Measurements from ENCODE around the gene GAS7. TPM values are rescaled to one million over a fixed set of nuclear protein-coding genes. Genes with fewer than 3 reads are reported as not detected.

Gene GAS7
- polyA plus RNA-seq (ENCODE audit: insufficient read length in 4 of 4): 10 to 100 TPM; 14.1 to 55.7 (median 22.5) TPM

DNA sequence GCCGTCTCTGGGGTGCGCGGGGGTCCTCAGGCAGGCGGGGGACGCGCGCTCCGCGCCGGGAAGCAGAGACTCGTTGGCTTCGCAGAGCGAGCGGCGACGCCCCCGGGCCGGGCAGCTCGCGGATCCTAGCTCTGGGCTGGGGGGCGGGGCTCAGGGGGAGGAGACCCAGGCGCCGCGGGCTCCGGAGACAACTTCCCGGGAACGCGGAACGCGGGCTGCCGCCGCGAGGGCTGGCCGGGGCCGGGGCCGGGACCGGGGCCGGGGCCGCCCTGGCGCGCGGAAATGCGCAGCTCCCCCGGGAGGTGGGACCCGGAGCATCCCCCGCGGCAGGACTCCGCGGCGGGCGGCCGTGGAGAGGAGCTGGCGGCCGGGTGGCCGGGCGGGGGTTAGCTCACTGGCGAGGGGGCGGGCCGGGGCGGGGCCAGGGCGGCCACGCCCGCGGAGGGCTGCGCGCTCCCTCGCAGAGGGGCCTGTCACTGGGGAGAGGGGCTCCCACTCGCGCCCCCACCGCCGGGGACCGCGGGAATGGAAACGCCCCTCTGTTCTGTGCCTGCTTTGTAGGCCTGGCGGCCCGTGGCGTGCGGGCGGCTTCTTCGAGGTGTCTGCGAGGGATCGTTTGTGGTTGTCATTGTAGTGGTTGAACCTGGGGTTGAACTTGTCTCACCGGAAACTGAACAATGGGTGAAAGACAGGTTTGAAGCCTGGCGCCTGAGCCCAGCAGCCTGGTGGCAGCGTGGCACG is at the start of gene GAS7:
TSS of gene GAS7 (minus strand) at position 98 of the 741 bp plus-strand sequence.
- DNase-seq (ENCODE audit: low read depth in 4 of 4, low spot score in 3 of 4): peak in 1 of 4 donors; percentile 48

DNA sequence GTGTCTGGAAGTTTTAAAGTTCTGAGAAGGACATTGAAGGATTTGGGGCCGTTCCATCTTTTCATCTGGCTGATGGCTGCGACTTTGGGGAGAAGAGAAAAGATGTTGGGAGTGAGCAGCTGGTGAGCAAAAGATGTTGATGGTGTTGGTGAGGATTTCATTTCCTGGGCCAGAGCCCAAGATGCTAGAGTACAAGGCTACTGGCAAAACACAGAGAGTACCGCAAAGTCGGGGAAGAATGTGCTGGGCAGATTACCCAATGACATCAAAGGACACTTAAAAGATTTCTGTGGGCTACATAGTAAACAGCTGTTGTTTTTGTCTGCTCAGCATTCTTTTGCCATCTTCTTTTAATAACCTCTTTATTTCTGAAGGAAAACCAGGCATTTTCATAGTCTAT is 49.4 kb upstream of the GAS7 start:
- no peak for DNase-seq (ENCODE audit: low read depth in 4 of 4, low spot score in 3 of 4)

DNA sequence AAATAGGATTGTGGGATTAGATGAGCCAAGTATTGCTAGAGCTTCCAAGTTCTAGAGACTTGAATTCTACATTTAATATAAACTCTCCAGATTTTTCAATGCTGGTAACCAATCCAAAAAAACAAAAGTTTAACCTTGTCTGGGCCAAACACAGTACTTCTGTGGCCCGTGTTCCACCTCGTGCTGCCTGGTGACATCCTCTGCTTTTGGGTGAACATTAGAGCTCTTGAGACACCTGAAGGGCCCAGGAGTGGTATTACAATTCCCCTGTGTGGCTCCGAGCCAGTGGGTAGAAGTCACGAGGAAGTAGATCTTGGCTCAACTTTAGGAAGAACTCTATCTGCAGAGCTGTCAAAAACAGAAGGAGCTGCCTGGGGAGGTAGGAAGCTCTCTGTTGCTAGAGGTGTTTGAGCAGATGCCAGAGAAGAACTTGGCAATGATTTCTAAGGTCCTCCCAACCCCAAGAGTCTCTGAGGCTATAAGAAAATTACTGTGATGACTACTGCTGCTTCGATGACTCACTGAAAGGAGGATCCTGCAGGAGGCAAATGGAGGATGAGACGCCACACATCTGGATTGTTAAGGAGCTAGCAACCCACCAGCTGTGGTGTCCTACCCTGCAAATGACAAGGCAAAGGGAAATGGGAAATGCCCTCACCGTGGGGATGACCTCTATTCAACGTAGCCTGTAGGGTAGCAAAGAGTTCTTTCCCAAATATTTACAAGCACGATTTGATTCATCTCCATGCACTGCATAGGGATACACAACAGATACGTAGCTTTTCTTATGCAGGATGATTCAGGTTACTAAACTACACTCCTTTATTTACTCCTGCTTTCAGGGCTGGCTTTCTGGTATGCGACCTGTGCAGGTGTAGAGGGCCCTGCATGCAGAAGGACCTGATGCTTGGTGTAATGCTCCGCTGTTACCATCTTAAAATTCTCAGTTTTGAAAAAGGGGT is 45.8 kb upstream of the GAS7 start:
- no peak for DNase-seq (ENCODE audit: low read depth in 4 of 4, low spot score in 3 of 4)

DNA sequence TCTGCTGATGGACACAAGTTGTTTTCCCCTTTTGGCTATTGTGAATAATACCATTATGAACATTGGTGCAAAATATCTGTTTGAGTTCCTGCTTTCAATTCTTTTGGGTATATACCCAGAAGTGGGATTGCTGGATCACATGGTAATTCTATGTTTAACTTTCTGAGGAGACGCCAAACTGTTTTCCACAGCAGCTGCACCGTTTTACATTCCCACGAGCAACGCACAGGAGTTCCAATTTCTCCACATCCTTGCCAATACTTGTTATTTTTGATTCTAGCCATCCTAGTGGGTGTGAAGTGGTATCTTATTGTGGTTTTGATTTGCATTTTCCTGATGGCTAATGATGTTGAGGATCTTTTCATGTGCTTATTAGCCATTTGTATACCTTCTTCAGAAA is 43.4 kb upstream of the GAS7 start:
- DNase-seq (ENCODE audit: low read depth in 4 of 4, low spot score in 3 of 4): no peak

DNA sequence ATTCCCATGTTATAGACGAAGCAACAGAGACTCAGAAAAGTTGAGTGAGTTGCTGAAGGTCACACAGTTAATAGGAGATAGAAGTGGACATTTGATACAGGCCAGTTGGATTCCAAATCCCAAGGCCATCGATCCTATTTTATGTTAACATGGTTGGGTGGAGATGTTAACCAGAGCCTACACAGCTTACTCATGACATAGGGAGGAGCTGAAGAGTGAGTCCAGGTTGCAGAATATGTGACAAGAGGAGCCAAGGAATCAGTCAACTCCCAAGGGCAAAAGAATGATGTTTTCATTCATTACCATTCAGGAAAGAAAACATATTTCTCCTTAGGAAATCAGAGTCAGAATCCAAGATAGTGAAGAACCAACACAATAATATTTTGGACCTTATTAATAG is 40.3 kb upstream of the GAS7 start:
- no peak for DNase-seq (ENCODE audit: low read depth in 4 of 4, low spot score in 3 of 4)

DNA sequence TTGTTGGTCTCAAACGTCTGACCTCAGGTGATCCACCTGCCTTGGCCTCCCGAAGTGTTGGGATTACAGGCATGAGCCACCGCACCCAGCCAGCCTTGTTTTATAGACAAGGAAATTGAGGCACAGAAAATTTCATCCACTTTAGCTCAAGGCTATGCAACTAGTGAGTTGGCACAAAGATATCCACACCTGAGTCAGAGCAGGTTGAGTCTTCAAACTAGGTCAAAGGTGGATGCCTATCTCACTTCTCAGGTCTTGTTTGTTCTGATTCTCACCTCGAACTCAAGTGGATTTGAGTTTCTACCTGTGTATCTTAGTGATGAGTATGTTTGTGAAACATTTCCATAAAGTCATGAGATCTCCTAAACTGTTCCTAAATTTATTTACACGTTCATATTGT is 35.6 kb upstream of the GAS7 start:
- no peak for DNase-seq (ENCODE audit: low read depth in 4 of 4, low spot score in 3 of 4)

DNA sequence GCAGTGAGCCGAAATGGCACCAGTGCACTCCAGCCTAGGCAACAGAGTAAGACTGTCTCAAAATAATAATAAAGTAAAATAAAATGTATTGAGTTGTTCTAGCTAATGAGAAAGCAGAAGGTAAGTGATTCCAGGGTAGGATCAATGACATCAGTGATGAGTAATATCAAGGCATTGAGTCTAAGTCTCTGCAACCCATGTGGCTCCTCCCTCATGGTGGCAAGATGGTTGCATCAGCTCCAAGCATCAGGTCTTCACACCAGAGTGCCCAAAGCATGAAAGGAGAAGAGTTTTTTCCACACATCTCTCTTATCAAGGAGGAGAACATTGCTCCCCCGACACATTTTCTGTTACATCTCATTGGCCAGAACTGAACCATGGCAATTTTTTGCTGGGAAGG is 34.8 kb upstream of the GAS7 start:
- no peak for DNase-seq (ENCODE audit: low read depth in 4 of 4, low spot score in 3 of 4)

DNA sequence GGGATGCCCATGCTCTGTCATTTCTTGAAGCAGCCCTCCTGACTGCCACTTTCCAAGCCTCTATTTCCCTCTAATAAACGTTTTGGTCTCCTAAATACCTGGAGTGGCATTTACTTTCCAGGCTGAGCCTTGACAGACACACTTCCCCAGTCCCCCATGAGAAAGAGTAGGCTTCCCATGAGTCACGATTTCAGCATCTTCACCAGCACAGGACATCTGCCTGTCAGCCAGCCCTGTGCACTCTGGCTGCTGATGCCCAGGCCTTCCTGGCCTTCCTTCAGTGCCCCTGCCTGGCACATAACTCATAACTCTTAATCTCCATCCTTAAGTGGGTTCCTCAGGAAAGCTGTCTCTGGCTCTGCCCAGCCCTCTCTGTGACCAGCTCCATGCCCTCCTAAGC is 30.8 kb upstream of the GAS7 start:
- no peak for DNase-seq (ENCODE audit: low read depth in 4 of 4, low spot score in 3 of 4)

DNA sequence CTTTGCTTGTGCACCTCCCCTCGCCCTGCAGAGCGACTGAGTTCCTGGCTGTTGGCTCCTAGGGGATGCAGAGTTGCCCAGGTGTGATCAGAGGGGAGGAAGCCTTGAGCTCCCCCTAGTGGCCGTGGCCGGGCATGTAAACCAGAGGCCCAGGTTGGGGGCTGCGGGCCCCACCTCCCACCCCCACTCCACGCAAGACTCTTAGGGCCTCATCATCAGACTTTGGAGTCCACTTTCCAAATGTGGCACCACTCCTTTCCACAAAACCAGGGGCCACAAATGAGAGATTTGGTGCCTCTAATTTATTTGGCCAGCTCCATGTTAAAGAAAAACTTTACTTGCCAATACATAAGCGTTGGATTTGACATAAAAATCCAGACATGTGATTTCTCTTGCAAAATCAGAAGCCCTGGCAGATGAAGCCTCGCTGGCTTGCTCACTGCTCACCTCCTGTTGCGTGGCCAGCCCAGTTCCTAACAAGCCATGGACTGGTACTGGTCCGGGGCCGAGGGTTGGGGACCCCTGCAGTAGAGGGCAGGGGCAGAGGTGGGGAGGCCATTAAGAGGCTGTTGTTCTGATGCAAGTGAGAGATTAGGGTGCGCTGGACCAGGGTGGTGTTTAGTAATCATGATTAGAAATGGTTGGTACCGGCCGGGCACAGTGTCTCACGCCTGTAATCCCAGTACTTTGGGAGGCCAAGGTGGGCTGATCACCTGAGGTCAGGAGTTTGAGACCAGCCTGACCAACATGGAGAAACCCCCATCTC is 28.7 kb upstream of the GAS7 start:
- DNase-seq (ENCODE audit: low read depth in 4 of 4, low spot score in 3 of 4): no peak

DNA sequence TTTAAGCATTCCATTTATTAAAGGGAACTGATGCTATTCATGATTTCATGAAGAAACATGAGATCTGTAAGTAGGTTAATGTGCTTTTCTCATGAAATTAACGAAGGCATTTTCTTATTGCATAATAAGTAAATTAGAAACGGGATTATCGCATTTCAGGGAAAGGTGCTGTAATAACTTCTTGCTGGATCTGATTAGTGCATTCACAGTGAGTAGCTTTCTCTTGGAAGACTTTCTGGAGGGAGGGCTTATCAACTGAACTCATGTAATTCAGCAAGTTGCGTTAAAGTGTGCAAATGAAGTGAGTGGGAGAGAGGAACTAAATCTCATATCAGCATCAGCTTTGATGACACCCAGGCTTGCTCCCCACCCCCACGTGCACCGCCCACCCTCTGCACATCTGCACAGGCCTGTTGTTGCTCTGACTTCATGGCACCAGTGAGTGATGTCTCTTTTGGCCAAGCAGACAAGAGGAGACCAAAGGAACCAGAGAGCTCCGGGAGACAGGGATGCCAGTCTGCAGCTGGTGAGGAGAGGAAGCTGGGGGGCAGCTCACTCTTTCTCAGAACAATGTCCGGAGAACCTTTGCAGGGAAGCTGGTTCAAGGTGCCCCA is 26.3 kb upstream of the GAS7 start:
- no peak for DNase-seq (ENCODE audit: low read depth in 4 of 4, low spot score in 3 of 4)

DNA sequence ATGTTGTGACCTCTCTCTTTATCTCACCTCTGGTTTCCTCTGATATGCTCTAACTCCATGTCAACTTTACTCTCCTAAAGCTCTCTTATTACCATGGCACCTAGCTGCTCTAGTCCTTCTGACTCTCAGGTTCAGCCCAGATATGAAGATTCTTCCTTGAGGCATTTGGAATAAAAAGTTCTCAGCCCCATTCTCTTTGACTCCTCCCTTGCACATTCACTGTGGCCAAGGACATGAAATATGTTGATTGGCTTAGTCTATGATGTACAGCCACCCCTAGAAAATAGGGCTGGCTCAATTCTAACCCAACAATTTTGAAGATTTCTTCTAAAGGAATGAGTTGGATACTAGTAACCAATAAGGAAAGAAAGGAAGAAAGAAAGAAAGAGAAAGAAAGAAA is 20.8 kb upstream of the GAS7 start:
- no peak for DNase-seq (ENCODE audit: low read depth in 4 of 4, low spot score in 3 of 4)

DNA sequence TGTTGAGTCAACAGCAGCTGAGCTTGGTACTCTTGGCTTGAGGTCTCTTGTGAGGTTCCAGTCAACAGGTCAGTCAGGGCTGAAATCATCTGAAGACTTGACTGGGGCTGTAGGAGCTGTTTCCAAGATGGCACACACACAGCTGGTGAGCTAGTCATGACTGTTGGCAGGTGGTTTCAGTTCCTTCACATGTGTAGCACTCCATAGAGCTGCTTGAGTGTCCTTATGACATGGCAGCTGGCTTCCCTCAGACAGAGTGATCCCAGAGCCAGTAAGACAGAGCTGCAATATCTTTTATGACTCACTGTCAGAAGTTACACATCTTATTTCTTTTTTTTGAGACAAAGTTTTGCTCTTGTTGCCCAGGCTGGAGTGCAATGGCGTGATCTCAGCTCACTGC is 19.5 kb upstream of the GAS7 start:
- DNase-seq (ENCODE audit: low read depth in 4 of 4, low spot score in 3 of 4): no peak

DNA sequence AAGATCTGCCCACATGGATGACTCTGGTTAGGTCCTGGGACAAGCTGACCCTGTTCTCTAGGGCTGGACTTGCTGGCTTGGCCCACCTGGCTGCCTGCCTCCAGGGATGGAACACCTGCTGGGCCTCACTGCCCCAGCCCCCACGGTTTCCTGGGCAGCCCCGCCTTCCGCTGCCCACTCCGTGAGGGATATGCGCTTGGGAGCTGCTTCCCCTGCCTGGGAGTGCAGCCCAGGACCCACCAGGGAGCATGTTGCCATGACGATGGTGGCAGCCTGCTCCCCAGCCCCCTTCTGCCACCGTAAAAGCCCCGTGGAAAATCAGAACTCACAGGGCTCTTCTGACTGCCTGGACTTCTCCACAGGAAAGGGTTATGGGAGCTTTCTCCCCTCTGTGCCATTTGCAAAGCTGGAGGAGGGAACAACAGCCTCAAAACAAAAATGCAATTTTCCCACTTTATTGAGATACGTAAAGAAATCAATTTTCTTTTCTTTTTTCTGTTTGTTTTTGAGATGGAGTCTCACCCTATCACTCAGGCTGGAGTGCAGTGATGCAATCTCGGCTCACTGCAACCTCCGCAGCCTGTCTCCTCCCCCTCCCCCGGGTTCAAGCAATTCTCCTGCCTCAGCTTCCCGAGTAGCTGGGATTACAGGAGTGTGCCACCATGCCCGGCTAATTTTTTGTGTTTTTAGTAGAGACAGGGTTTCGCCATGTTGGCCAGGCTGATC is 18.0 kb upstream of the GAS7 start:
- no peak for DNase-seq (ENCODE audit: low read depth in 4 of 4, low spot score in 3 of 4)

DNA sequence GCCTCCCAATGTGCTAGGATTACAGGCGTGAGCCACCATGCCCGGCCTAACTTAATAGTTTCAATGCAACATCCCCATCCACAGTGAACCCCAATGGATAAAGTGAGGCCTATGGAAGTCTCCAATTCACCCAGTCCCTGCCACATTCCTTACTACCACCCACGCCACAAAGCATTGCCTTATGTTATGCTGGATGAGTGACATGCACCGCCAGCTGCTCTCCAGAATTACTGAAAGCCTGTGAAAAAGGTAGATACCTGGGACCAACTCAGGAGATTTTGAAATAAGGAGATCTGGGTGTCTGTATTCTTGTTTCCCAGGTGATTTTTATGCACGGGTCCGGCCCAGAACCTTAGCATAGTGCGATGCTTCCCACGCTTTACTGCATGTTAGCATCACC is 16.9 kb upstream of the GAS7 start:
- no peak for DNase-seq (ENCODE audit: low read depth in 4 of 4, low spot score in 3 of 4)

DNA sequence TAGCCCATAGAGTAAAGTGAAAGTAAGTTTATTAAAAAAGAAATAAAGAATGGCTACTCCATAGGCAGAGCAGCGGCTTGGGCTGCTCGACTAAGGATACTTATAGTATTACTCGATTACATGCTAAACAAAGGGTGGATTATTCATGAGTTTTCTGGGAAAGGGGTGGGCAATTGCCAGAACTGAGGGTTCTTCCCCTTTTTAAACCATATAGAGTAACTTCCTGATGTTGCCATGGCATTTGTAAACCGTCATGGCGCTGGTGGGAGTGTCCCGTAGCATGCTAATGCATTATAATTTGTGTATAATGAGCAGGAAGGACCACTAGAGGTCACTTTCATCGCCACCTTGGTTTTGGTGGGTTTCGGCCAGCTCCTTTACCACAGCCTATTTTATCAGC is 13.3 kb upstream of the GAS7 start:
- no peak for DNase-seq (ENCODE audit: low read depth in 4 of 4, low spot score in 3 of 4)

DNA sequence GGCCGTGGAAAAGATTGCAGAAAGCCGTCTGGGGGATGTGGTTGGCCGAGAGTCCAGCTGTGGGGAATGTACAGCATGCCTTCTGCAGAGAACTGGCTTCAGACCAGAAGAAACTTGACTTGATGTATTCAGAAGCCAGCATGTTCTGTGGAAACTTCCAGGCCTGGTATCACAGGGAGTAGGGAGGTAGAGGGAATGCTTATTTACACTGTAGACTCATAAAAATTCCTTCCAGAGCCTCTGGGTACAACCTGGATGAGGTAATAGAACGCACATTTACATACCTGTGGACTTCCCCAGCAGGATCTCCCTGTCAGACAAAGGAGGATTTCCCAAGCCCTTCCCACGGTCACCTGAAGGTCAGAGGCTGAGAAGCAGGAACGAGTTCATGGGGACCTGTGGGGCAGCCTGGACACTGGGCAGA is 11.8 kb upstream of the GAS7 start:
- no peak for DNase-seq (ENCODE audit: low read depth in 4 of 4, low spot score in 3 of 4)

DNA sequence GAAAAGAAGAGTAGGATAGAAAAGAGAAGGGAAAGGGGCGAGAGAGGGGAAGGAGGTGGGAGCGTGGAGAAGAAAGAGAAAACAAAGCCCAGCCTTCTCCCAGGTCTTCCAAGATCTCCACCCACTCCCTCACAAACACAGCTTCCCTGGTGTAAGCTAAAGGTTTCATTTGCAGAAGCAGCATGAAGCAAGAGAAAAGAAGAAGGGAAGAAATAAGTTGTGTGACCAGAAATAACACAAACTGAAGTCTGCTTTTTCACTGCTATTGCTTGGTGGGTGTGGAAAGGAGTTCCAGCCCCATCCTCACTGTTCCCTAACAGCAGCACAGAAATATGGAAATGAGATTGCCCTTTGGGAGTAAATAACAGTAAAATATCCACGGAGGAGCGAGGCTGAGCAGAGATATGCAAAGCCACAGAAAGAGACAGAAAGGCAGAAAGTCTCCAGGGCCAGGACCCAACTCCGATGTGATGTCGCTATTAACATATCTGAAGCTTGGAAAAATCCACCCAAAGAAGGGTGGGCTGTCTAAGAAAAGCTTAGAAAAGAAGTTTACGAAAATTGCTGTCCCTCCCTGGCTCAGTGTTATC is 10.3 kb upstream of the GAS7 start:
- no peak for DNase-seq (ENCODE audit: low read depth in 4 of 4, low spot score in 3 of 4)

DNA sequence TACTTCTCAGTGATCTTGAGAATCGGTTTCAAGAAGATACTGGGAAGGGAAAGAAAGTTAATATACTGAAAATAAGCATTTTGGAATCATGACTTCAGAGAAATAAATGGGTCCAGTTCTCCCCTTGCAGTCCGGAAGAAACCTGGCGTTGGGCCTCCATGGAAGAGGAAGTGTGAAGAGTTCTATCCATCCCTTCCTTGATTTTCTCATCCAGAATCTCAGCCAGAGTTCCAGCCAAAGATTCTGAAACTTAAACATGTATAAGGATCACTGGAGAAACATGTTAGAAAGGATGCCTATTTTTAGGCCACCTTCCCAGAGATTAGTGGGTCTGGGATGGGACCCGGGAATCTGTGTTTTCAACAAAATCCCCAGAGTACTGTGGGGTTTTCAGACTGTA is 8.7 kb upstream of the GAS7 start:
- DNase-seq (ENCODE audit: low read depth in 4 of 4, low spot score in 3 of 4): no peak

DNA sequence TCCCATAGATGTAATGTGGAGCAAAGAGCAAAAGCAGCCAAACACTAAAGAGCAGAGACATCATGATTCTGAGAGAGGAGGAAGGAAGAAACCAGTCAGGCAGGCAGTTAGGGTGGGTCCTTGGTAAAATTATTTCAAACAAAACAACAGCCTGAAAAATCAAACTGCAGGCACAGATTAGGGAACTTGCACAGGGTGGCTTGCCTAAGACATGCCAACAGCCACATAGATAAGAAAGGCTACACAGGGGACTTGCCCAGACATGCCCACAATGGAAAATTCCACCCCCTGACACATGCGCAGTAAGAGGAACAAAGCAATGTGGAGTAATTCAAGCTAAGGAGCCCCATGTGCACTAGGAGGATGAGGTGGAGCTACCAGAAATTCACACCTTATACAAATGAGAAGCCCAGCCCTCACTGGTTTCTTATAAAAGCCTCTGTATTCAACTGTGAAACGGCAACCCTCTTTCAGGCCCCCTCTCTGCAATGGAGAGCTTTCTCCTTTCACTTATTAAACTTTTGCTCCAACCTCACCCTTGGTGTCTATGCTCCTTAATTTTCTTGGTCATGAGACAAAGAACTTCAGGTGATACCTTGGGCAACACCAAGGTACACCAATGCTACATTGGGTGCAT is 7.3 kb upstream of the GAS7 start:
- no peak for DNase-seq (ENCODE audit: low read depth in 4 of 4, low spot score in 3 of 4)
